ENCODE results near the gene STX10.

DNA sequence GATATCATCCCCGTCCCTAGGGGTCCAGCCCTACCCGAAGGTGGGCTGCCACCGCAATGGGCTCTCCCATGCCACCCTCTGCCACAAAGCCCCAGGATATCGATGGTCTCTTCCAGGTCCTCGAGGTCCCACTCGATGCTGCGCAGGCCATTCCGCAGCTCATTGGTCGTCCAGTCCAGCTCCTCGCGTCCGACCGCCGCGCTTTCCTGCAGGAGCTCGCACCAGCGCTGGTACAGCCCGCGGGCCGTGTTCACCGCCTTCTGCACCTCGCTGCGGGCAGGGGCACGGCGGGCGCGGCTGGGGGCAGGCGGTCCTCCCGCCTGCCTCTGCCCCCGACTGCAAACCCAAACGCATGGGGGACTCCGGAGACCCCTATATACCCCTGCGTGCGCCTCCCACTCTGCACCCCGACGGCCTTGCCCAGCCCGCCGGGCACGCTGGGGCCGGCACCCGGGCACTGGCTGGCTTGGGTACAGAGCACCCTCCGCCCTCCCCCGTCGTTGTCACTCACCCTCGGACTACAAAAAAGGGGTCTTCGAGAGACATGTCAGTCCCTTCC, 468 bp downstream of the STX10 start:
- TF ChIP-seq, protein P1, sequence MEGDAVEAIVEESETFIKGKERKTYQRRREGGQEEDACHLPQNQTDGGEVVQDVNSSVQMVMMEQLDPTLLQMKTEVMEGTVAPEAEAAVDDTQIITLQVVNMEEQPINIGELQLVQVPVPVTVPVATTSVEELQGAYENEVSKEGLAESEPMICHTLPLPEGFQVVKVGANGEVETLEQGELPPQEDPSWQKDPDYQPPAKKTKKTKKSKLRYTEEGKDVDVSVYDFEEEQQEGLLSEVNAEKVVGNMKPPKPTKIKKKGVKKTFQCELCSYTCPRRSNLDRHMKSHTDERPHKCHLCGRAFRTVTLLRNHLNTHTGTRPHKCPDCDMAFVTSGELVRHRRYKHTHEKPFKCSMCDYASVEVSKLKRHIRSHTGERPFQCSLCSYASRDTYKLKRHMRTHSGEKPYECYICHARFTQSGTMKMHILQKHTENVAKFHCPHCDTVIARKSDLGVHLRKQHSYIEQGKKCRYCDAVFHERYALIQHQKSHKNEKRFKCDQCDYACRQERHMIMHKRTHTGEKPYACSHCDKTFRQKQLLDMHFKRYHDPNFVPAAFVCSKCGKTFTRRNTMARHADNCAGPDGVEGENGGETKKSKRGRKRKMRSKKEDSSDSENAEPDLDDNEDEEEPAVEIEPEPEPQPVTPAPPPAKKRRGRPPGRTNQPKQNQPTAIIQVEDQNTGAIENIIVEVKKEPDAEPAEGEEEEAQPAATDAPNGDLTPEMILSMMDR (IDR thresholded peaks at IDR 0.05): no peak
- no peak for TF ChIP-seq POLR2A (IDR thresholded peaks at IDR 0.05)
